AG04449 (cell line): Measurements from ENCODE around the gene LEFTY2.

Experiments
- CTCF ChIA-PET: fragments of 350-600 bp; formaldehyde crosslinking; extraction: SDS; loops from one replicate; lab custom pipeline; 2021; ENCODE audit warnings: antibody characterized with exemption; lab: Yijun Ruan, JAX
- POLR2A ChIA-PET: fragments of 400-600, 350-600 bp; formaldehyde crosslinking; extraction: SDS; loops from one replicate; lab custom pipeline; 2020; ENCODE audit warnings: antibody characterized with exemption, inconsistent platforms; lab: Yijun Ruan, JAX
- DNase-seq: peaks from one replicate; pipeline ENCODE4 v3.0.0-alpha.2; 2010; ENCODE audit warnings: low read depth, low spot score
- H3K4me3 ChIP-seq: 2 replicates; pipeline ENCODE4 v1.5.1; 2011; ENCODE audit warnings: low read depth, mild to moderate bottlenecking, control low read depth, low read length
- TF ChIP-seq, protein P1 (sequence below): IDR thresholded peaks from one replicate; pipeline ENCODE4 v1.5.1; 2011; ENCODE audit warnings: mild to moderate bottlenecking, moderate library complexity, low read length, control low read depth, inconsistent platforms; ENCODE audit not compliant: insufficient read depth; ENCODE audit errors: missing control alignments

The LEFTY2 gene, protein sequence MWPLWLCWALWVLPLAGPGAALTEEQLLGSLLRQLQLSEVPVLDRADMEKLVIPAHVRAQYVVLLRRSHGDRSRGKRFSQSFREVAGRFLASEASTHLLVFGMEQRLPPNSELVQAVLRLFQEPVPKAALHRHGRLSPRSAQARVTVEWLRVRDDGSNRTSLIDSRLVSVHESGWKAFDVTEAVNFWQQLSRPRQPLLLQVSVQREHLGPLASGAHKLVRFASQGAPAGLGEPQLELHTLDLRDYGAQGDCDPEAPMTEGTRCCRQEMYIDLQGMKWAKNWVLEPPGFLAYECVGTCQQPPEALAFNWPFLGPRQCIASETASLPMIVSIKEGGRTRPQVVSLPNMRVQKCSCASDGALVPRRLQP

DNA sequence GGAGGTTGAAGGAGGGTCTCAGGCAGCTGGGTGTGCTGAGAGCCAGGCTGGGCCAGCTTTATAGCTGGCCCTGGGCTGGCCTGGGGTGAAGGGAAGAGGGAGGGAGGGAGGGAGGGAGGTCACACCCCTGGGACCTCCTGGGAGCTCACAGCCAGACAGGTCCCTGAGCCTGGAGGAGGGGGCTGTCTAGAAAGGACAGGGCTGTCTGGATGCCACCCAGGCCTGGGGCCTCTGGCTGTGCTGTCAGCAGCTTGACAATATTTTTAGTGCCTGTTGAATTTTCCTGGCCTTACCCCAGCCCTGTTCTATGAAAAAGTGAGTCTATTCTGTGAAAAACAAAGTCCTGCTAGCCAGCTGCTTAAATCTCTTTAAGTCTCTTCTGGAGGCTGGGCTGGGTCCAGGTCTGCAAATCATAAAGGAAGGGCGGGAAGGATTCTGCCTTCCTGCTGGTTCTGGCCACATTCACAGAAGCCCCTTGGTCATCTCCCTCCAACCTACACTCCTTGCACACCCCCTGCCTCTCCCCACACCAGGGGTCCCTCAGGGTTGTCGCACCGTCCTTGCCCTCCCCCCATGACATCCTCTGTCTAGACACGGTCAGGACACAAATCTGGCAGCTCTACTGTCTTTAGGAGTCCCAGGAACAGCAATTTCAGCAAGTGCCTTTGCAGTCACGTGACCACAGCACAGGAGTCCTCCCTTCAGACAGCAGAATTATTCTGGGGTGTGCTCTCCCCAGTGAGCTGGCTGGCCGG lies at the start of gene LEFTY2:
Gene LEFTY2, minus strand, starts transcription at position 34 of the 755 bp plus-strand sequence. CDS start 80 bp downstream, outside the sequence.
- no peak within 1 kb of the TSS for H3K4me3 ChIP-seq
- POLR2A ChIA-PET, result no interaction called here
- TF ChIP-seq, protein P1, sequence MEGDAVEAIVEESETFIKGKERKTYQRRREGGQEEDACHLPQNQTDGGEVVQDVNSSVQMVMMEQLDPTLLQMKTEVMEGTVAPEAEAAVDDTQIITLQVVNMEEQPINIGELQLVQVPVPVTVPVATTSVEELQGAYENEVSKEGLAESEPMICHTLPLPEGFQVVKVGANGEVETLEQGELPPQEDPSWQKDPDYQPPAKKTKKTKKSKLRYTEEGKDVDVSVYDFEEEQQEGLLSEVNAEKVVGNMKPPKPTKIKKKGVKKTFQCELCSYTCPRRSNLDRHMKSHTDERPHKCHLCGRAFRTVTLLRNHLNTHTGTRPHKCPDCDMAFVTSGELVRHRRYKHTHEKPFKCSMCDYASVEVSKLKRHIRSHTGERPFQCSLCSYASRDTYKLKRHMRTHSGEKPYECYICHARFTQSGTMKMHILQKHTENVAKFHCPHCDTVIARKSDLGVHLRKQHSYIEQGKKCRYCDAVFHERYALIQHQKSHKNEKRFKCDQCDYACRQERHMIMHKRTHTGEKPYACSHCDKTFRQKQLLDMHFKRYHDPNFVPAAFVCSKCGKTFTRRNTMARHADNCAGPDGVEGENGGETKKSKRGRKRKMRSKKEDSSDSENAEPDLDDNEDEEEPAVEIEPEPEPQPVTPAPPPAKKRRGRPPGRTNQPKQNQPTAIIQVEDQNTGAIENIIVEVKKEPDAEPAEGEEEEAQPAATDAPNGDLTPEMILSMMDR, result no peak
- DNase-seq, result no peak
- CTCF ChIA-PET, result interaction anchor here (0.9 to 2.4 kb wide), 2 partner anchors 30 to 34 kb away, joined by 3 to 6 read pairs; no protein-coding TSS in a partner anchor

DNA sequence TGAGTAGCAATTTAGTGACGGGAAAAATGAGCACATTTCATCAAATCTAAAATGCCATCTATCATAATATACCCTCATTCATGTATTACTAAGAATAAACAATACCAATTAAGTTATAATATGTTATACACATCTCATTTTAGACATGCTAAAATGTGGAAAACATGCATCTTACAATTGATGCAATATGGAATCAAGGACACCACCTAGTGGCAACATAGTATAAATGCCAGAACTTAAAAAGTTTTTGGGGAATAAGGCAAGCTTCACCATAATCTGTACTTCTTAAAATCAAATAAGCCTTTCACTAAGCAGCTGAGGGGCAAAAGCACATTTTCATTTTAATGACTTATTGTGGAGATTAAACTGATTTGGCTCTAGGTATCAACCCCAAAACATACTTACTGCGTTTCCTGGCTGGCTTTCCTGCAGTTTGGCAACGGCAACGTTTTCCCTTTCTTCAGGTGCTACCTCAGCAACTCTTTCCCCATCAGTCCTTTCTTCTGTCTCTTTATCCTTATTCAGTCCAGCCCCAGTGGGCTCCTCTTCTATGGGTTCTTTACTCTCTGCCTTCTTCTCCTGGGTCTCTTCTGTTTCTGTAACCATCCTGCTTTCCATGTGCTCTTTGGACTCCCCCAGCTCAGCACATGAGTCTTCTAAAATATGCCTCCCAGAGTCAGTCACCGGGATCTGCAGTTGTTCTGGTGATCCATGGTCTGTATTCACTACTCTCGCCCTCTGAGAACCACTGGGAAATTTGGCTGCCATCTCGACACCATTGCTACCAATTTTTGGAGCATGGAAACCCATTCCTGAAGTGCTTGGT lies 46.7 kb upstream of the LEFTY2 start:
- no peak overlapping the region for H3K4me3 ChIP-seq
- TF ChIP-seq, protein P1, result peak; percentile 39
- POLR2A ChIA-PET, result no interaction called here
- DNase-seq, result no peak
- CTCF ChIA-PET, result interaction anchor here (0.7 to 13.1 kb wide), 27 partner anchors 7 to 669 kb away, joined by 3 to 160 read pairs (median 4); partner anchors contain the start of genes SDE2 and TMEM63A

DNA sequence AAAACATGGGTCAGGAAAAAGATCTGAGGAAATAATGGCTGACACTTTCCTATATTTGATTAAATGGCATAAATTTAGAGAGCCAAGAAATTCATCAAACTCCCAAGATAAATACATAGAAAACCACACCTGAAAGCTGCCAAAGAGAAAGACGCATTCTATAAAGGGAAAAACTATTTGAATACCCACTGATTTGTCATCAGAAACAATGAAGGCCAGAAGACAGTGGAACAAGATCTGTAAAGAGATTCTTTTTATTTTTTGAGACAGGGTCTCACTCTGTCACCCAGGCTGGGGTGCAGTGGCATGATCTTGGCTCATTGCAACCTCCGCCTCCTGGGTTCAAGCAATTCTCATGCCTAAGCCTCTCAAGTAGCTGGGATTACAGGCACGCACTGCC lies 40.7 kb upstream of the LEFTY2 start:
- TF ChIP-seq, protein P1, result no peak
- POLR2A ChIA-PET, result no interaction called here
- CTCF ChIA-PET, result interaction anchor here (0.8 to 13.1 kb wide), 2 partner anchors 71 to 508 kb away, joined by 3 to 160 read pairs; no protein-coding TSS in a partner anchor
- no peak for DNase-seq
- no peak overlapping the region for H3K4me3 ChIP-seq

DNA sequence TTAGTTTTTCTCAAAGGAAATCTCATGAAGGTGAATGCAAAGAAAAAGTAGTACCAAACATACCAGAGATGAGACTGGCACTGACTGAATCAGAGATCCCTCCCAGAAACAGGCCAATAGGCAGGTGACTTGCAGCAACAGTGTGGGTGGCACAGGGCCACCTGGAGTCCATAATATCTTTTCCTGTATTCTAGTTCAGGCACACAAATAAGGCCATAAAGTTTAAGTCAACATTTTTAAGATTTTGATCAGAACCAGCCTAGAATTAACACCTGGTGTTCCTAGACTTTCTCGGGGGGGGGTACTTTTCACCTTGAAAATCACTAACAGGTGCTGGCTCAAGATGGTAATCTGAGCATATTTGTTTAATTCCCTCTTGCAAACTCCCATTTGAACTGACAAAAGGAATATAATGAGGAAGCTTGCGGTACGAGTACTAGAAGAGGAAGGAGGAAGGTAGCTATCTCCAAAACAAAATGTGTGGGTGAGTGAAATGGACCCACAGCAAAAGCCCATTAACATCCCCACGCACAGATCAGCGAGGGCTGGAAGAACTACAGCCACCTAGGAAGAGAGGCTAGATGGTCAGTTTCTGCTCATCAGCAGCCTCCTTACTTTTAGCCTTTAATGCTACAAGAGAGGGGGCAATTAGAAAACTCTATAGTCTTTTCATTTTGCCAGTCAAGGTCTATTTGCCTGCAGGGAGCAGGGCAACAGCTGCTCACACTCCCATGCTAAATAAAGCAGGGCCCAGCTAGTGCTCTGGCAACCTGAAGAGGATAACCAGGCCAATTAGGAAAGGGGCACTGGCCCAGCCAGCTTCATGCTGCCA lies 39.2 kb upstream of the LEFTY2 start:
- TF ChIP-seq, protein P1, result no peak
- DNase-seq, result no peak
- POLR2A ChIA-PET, result interaction anchor here (0.8 kb wide), 1 partner anchor 19 kb away, joined by 5 read pairs; the partner anchor contains the start of gene SDE2
- H3K4me3 ChIP-seq, result no peak overlapping the region
- CTCF ChIA-PET, result interaction anchor here (0.6 to 13.1 kb wide), 7 partner anchors 8 to 507 kb away, joined by 3 to 160 read pairs (median 4); partner anchors contain the start of gene SRP9

DNA sequence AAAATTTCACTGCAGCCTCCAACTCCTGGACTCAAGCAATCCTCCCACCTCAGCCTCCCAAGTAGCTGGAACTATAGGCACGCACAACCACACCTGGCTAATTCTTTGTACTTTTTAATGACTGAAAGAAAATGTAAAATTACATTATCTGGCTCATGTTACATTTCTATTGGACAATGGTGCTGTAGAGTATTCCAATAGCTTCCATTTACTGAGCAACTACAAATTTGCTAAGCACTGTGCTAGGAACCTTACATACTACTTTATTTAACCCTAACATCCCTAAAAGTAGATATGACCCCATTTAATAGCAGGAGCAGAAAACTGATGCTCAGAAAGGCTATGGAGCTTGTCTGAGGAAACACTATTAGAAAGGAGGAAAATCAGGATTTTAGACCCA lies 38.4 kb upstream of the LEFTY2 start:
- ChIA-PET POLR2A (no interaction called here), CTCF (interaction anchor here (1.3 to 8.7 kb wide), 7 partner anchors 6 to 504 kb away, joined by 3 to 164 read pairs (median 7); partner anchors contain the start of gene SRP9)
- H3K4me3 ChIP-seq, result no peak overlapping the region
- DNase-seq, result no peak
- TF ChIP-seq, protein P1, result no peak
